ENCODE results near the gene SLC9A2. TPM values are rescaled to one million over a fixed set of nuclear protein-coding genes. Genes with fewer than 3 reads are reported as not detected.

The SLC9A2 gene
- total RNA-seq, 1 donor from 2014 or later = 0.32 TPM

DNA sequence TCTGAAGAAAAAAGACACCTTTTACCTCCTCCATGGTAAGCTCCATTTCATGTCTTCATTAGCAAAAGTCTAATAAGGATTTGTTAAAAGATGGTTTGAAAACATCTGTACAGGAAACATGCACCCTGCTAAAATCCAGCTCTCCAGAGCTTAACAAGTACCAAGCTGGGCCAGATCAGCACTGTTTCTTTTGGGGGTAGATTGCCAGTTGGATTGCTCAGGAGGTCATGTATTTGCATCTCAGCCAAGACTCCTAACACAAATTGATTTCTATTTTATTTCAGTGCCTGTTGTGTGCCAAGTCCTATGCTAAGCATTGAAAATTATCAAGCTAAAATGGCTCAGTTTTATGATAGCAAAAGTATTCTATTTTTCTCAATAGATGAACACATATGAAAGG, 139.1 kb downstream of the SLC9A2 start:
- no peaks in the 10 kb centered on the region for H3K36me3 ChIP-seq (ENCODE audit: insufficient read depth, low read length)
- H3K4me1 ChIP-seq (ENCODE audit: insufficient read depth, low read length) = no peaks in the 10 kb centered on the region
- DNase-seq (ENCODE audit: low read depth) (no peak), FAIRE-seq (no peak)
- H3K27me3 ChIP-seq (ENCODE audit: insufficient read depth, low read length) = no peaks in the 10 kb centered on the region
- Mint-ChIP-seq H3K4me3 (ENCODE audit: unreplicated experiment) (no peak overlapping the region), H3K9me3 (ENCODE audit: unreplicated experiment) (no peaks in the 10 kb centered on the region), H3K27me3 (ENCODE audit: low read depth, unreplicated experiment) (no peaks in the 10 kb centered on the region), H3K27ac (ENCODE audit: unreplicated experiment) (no peak overlapping the region), H3K36me3 (ENCODE audit: low read depth, unreplicated experiment) (no peaks in the 10 kb centered on the region), H3K4me1 (ENCODE audit: low read depth, unreplicated experiment) (no peaks in the 10 kb centered on the region)
- H3K9me3 ChIP-seq (ENCODE audit: insufficient read depth, low read depth, low read length) = no peaks in the 10 kb centered on the region
- TF ChIP-seq, protein P1, sequence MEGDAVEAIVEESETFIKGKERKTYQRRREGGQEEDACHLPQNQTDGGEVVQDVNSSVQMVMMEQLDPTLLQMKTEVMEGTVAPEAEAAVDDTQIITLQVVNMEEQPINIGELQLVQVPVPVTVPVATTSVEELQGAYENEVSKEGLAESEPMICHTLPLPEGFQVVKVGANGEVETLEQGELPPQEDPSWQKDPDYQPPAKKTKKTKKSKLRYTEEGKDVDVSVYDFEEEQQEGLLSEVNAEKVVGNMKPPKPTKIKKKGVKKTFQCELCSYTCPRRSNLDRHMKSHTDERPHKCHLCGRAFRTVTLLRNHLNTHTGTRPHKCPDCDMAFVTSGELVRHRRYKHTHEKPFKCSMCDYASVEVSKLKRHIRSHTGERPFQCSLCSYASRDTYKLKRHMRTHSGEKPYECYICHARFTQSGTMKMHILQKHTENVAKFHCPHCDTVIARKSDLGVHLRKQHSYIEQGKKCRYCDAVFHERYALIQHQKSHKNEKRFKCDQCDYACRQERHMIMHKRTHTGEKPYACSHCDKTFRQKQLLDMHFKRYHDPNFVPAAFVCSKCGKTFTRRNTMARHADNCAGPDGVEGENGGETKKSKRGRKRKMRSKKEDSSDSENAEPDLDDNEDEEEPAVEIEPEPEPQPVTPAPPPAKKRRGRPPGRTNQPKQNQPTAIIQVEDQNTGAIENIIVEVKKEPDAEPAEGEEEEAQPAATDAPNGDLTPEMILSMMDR (IDR thresholded peaks at IDR 0.05; ENCODE audit: insufficient read depth, low read depth, low read length) = no peak
- no peak overlapping the region for H2AFZ ChIP-seq (ENCODE audit: low read depth, low read length)
- no peak overlapping the region for H3K4me2 ChIP-seq (ENCODE audit: low read length)
- H3K9ac ChIP-seq (ENCODE audit: low read length) = no peak overlapping the region
- H4K20me1 ChIP-seq (ENCODE audit: insufficient read depth, low read length) = no peaks in the 10 kb centered on the region
- no peak overlapping the region for H3K27ac ChIP-seq (ENCODE audit: low read depth, low read length)
- H3K79me2 ChIP-seq (ENCODE audit: insufficient read depth, low read length) = no peaks in the 10 kb centered on the region
- no peak overlapping the region for H3K4me3 ChIP-seq (ENCODE audit: insufficient read depth, low read depth, low read length)

Other genes starting within 250 kb of the SLC9A2 start
- not detected in 2 replicates for gene IL18RAP, start 196.4 kb upstream of the SLC9A2 start, total RNA-seq
- gene SLC9A4, start 146.3 kb upstream of the SLC9A2 start, total RNA-seq = 0.07 and 0.09 TPM in 2 replicates
- gene TMEM182, start 142.5 kb downstream of the SLC9A2 start, total RNA-seq = 5.8 and 7.5 TPM in 2 replicates